Naive thymus-derived CD4-positive, alpha-beta T cell (primary cell): ENCODE measurements around the gene CDH4. TPM values are rescaled to one million over a fixed set of nuclear protein-coding genes. Genes with fewer than 3 reads are reported as not detected.

Experiments
- ATAC-seq: fragments of 150-1000 bp; cut with Tn5 transposase; 2 replicates; pipeline ENCODE4 v1.10.0; 2021; ENCODE audit warnings: mild to moderate bottlenecking, moderate library complexity
- CTCF ChIA-PET: fragments of 350-600 bp; sonication (Branson Sonifier 250); formaldehyde crosslinking; loops from one replicate; lab custom pipeline; 2021; ENCODE audit warnings: antibody characterized with exemption; lab: Charles Lee
- POLR2A ChIA-PET: fragments of 350-600 bp; sonication (Branson Sonifier 250); formaldehyde crosslinking; loops from one replicate; lab custom pipeline; 2021; ENCODE audit warnings: antibody characterized with exemption, inconsistent platforms; lab: Charles Lee
- DNase-seq, 9 donors: peaks; one replicate each; pipeline versions ENCODE4 v3.0.0 to v3.0.0-alpha.2; 2020 to 2022; ENCODE audit warnings: mixed read lengths in 1 of 9
- H3K27ac ChIP-seq: one replicate; pipeline ENCODE4 v1.7.0; 2013; ENCODE audit warnings: mild to moderate bottlenecking, low read depth, low read length, moderate library complexity
- H3K27me3 ChIP-seq, 2 donors: one replicate each; pipeline ENCODE4 v1.7.0; 2013; ENCODE audit warnings: low read length in 2 of 2, mild to moderate bottlenecking in 2 of 2, moderate library complexity in 2 of 2; ENCODE audit not compliant: control insufficient read depth in 2 of 2, insufficient read depth in 2 of 2
- H3K36me3 ChIP-seq, 3 experiments: 1 replicate in 2 of 3; 2 replicates in 1 of 3; pipeline ENCODE4 v1.7.0; 2013; ENCODE audit warnings: low read length in 3 of 3, mild to moderate bottlenecking in 3 of 3, moderate library complexity in 1 of 3; ENCODE audit not compliant: insufficient read depth in 3 of 3, control insufficient read depth in 2 of 3
- H3K4me1 ChIP-seq, 2 donors: one replicate each; pipeline ENCODE4 v1.7.0; 2013; ENCODE audit warnings: low read length in 2 of 2, mild to moderate bottlenecking in 2 of 2, moderate library complexity in 1 of 2; ENCODE audit not compliant: control insufficient read depth in 2 of 2, insufficient read depth in 2 of 2
- H3K4me3 ChIP-seq: 2 replicates; pipeline ENCODE4 v1.7.0; 2013; ENCODE audit warnings: mild to moderate bottlenecking, low read length
- H3K9me3 ChIP-seq, 3 experiments: 1 replicate in 2 of 3; 2 replicates in 1 of 3; pipeline ENCODE4 v1.7.0; 2013; ENCODE audit warnings: low read length in 3 of 3; ENCODE audit not compliant: control insufficient read depth in 2 of 3
- H3K27ac Mint-ChIP-seq, 9 donors: one replicate each; pipeline ENCODE4 v1.8.0; 2020 to 2022; ENCODE audit warnings: mixed read lengths in 9 of 9, mild to moderate bottlenecking in 8 of 9, moderate library complexity in 5 of 9, inconsistent platforms in 2 of 9
- H3K27me3 Mint-ChIP-seq, 5 donors: one replicate each; pipeline ENCODE4 v1.8.0; 2021 to 2022; ENCODE audit warnings: mixed read lengths in 5 of 5, mild to moderate bottlenecking in 1 of 5
- H3K36me3 Mint-ChIP-seq, 5 donors: one replicate each; pipeline ENCODE4 v1.8.0; 2020 to 2022; ENCODE audit warnings: mixed read lengths in 5 of 5, mild to moderate bottlenecking in 3 of 5, inconsistent platforms in 1 of 5
- H3K4me1 Mint-ChIP-seq, 7 donors: one replicate each; pipeline ENCODE4 v1.8.0; 2020 to 2022; ENCODE audit warnings: mixed read lengths in 7 of 7, mild to moderate bottlenecking in 3 of 7, inconsistent platforms in 1 of 7
- H3K4me3 Mint-ChIP-seq, 10 donors: one replicate each; pipeline ENCODE4 v1.8.0; 2020 to 2022; ENCODE audit warnings: mild to moderate bottlenecking in 10 of 10, mixed read lengths in 10 of 10, moderate library complexity in 6 of 10, inconsistent platforms in 2 of 10
- H3K9me3 Mint-ChIP-seq, 11 donors: one replicate each; pipeline ENCODE4 v1.8.0; 2020 to 2022; ENCODE audit warnings: mixed read lengths in 11 of 11, mild to moderate bottlenecking in 4 of 11, inconsistent platforms in 1 of 11, moderate library complexity in 1 of 11
- intact Hi-C, 2 donors: fragments of 100-400 bp; cut with micrococcal nuclease; formaldehyde crosslinking; loops; one replicate each; pipeline ENCODE4 v1.15.1; 2023
- polyA plus RNA-seq, 2 donors: library from polyadenylated mRNA; unstranded; fragments of 300-500 nt; fragmentation: Illumina TruSeq; gene quantifications; one replicate each; pipeline ENCODE4 v1.2.3, GENCODE V29; 2021
- total RNA-seq, 6 experiments: library from RNA in 5 of 6; stranded (reverse) in 5 of 6; gene quantifications; 1 replicate in 5 of 6; 2 replicates in 1 of 6; pipeline ENCODE4 v1.2.3 and lab custom pipeline; 2021 to 2026

The CDH4 gene
- total and polyA plus RNA-seq, 7 experiments from 2014 or later: 0.05 to 0.43 (median 0.14) TPM; not detected in 1

GRCh38 chr20:61584851-61585250 lies 332.8 kb downstream of the CDH4 start:
- no peak for DNase-seq
- ChIA-PET CTCF (no interaction called here), POLR2A (no interaction called here)
- Histone ChIP-seq H3K27ac (no peak overlapping the region), H3K9me3 (no peaks in the 10 kb centered on the region), H3K27me3 (no peaks in the 10 kb centered on the region), H3K4me3 (no peak overlapping the region), H3K36me3 (no peaks in the 10 kb centered on the region), H3K4me1 (no peaks in the 10 kb centered on the region)
- no peaks in the 10 kb centered on the region for H3K36me3 Mint-ChIP-seq
- H3K9me3 Mint-ChIP-seq: peaks cover 0 to 5% (median 2%) of the 10 kb centered on the region in 11 donors
- peaks cover 0 to 23% (median 12%) of the 10 kb centered on the region in 5 donors for H3K27me3 Mint-ChIP-seq
- H3K4me1 Mint-ChIP-seq: no peaks in the 10 kb centered on the region
- intact Hi-C loops: no loop called here
- no peak overlapping the region for H3K4me3 Mint-ChIP-seq
- H3K27ac Mint-ChIP-seq: no peak overlapping the region
- no peak for ATAC-seq

GRCh38 chr20:61585764-61586163 lies 333.7 kb downstream of the CDH4 start:
- no peaks in the 10 kb centered on the region for H3K4me1 Mint-ChIP-seq
- CTCF ChIA-PET: no interaction called here
- DNase-seq (no peak), ATAC-seq (no peak)
- H3K9me3 Mint-ChIP-seq: peaks cover 0 to 6% (median 2%) of the 10 kb centered on the region in 11 donors
- peaks cover 0 to 23% (median 12%) of the 10 kb centered on the region in 5 donors for H3K27me3 Mint-ChIP-seq
- no peaks in the 10 kb centered on the region for H3K36me3 ChIP-seq
- H3K27me3 ChIP-seq: no peaks in the 10 kb centered on the region
- H3K27ac Mint-ChIP-seq: no peak overlapping the region
- no peak overlapping the region for H3K4me3 ChIP-seq
- H3K36me3 Mint-ChIP-seq: no peaks in the 10 kb centered on the region
- H3K9me3 ChIP-seq: no peaks in the 10 kb centered on the region
- POLR2A ChIA-PET: no interaction called here
- intact Hi-C loops: no loop called here
- no peaks in the 10 kb centered on the region for H3K4me1 ChIP-seq
- H3K4me3 Mint-ChIP-seq: no peak overlapping the region
- no peak overlapping the region for H3K27ac ChIP-seq

DNA sequence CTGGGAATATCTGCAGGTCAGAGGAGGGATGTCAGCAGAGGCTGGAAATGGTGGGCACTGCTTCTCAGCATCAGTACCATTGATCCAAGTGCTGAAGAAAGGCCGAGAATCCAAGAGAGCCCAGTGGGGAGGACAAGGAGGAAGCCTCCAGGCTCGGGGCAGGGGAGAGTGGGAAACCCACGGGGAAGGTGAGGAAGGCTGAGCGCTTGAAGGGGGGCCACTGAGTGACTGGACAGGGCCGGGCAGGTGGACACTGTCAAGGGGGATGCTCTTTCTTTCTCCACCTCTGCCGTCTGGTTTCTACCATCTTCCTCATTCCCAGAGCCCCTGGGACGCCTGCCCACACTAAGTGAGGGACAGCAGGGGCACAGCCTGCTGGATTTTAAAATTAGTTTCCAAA lies 335.0 kb downstream of the CDH4 start:
- intact Hi-C loops: no loop called here
- peaks cover 3 to 19% (median 6%) of the 10 kb centered on the region in 11 donors for H3K9me3 Mint-ChIP-seq

DNA sequence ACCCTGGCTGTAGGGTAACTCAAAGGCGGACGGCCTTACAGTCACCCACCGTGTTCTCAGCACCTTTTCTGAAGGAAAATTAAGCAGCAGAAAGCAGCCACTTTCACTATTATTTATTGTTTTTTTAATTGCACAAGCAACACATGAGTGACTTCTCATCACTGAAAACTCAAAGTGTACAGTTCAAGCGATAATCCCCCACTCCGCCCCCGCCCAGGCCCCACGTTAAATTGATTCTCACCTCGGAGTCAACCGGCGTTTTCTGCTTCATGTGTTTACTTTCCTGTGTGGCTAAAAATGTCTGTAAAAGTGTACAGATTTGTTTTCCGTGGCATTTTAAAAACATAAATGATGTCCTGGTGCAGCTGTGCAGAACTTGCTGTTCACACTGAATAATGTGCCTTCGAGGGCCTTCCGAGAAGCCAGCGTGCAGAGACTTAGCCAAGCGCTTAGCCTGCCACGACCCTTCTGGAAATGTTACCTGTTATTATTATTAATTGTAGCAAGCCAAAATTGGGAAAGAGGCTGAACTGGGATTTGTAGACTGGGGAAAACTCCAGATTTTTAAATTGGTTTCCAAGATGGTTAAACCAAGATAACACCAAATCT lies 335.7 kb downstream of the CDH4 start:
- Mint-ChIP-seq H3K27ac (no peak overlapping the region), H3K4me3 (no peak overlapping the region), H3K36me3 (peaks cover 0 to 5% (median 0%) of the 10 kb centered on the region in 5 donors), H3K27me3 (peaks cover 0 to 14% (median 6%) of the 10 kb centered on the region in 5 donors), H3K9me3 (peaks cover 5 to 26% (median 9%) of the 10 kb centered on the region in 11 donors), H3K4me1 (no peaks in the 10 kb centered on the region)
- ATAC-seq: no peak
- intact Hi-C loops: no loop called here
- Histone ChIP-seq H3K4me3 (no peak overlapping the region), H3K36me3 (no peaks in the 10 kb centered on the region), H3K9me3 (peaks cover 0 to 5% (median 0%) of the 10 kb centered on the region in 3 experiments), H3K27ac (no peak overlapping the region), H3K27me3 (no peaks in the 10 kb centered on the region), H3K4me1 (no peaks in the 10 kb centered on the region)
- DNase-seq: no peak
- CTCF ChIA-PET: no interaction called here
- POLR2A ChIA-PET: interaction anchor here (0.6 kb wide), 1 partner anchor 922 kb away, joined by 3 read pairs; no protein-coding TSS in a partner anchor

More for the DNA sequence above, 335.0 kb downstream of the CDH4 start:
- H3K36me3 ChIP-seq: no peaks in the 10 kb centered on the region
- Mint-ChIP-seq H3K4me1 (no peaks in the 10 kb centered on the region), H3K4me3 (no peak overlapping the region), H3K36me3 (peaks cover 0 to 5% (median 0%) of the 10 kb centered on the region in 5 donors), H3K27me3 (peaks cover 0 to 21% (median 11%) of the 10 kb centered on the region in 5 donors), H3K27ac (no peak overlapping the region)
- H3K27me3 ChIP-seq: no peaks in the 10 kb centered on the region
- no peak overlapping the region for H3K4me3 ChIP-seq
- CTCF ChIA-PET: no interaction called here
- H3K4me1 ChIP-seq: no peaks in the 10 kb centered on the region
- POLR2A ChIA-PET: no interaction called here
- no peak for ATAC-seq
- H3K9me3 ChIP-seq: peaks cover 0 to 5% (median 0%) of the 10 kb centered on the region in 3 experiments
- no peak for DNase-seq
- H3K27ac ChIP-seq: no peak overlapping the region

DNA sequence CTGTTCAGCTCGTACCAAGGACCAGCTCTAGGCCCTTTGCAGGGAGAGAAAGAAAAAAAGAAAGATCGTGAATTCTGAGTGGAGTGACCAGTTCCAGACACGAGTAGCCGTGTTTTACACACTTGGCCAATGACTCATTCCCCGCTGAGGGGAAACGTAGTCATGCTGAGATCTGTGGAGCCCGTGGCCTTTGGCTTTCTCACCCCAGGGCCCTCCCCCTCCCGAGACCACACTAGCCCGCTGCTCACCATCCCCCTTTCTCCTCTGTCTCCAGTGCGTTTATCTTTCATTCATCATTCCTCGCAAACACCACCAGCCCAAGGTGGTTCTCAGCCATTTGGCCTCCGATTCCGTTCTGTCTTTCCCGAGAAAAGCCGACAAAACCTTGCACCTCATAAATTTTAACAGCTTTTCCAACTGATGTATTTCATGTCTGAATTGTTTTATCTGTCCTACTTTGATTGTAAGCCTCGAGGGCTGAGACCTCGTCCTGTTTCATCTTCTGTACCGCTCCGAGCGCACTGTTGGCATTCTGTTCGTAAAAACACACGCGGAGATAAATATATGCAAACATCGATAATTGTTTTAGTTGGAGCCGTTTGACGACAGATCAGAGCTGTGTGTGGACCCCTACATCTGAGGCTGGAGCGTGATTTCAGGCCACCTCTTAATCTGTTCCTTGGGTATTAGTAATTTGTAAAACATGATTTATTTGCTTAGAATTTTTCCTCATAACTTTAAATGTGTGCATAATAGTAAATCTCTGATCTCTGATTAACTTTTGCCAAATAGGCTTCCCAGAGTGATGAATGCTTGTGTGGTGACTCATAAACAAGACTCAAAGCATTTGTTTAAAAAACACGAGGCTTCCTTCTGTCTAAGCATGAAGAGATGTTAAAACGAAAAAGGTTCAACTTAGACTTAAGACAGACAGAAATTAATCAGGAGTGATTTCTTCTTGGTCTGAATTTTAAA lies 336.6 kb downstream of the CDH4 start:
- H3K27me3 ChIP-seq: no peaks in the 10 kb centered on the region
- ATAC-seq (no peak), DNase-seq (no peak)
- intact Hi-C loops: no loop called here
- Mint-ChIP-seq H3K36me3 (peaks cover 0 to 5% (median 0%) of the 10 kb centered on the region in 5 donors), H3K27ac (no peak overlapping the region), H3K9me3 (peaks cover 5 to 32% (median 13%) of the 10 kb centered on the region in 11 donors), H3K27me3 (peaks cover 0 to 12% (median 5%) of the 10 kb centered on the region in 5 donors), H3K4me3 (no peak overlapping the region), H3K4me1 (no peaks in the 10 kb centered on the region)
- no peaks in the 10 kb centered on the region for H3K36me3 ChIP-seq
- H3K27ac ChIP-seq: no peak overlapping the region
- POLR2A ChIA-PET: no interaction called here
- CTCF ChIA-PET: no interaction called here
- peaks cover 0 to 11% (median 0%) of the 10 kb centered on the region in 3 experiments for H3K9me3 ChIP-seq
- no peaks in the 10 kb centered on the region for H3K4me1 ChIP-seq
- no peak overlapping the region for H3K4me3 ChIP-seq

DNA sequence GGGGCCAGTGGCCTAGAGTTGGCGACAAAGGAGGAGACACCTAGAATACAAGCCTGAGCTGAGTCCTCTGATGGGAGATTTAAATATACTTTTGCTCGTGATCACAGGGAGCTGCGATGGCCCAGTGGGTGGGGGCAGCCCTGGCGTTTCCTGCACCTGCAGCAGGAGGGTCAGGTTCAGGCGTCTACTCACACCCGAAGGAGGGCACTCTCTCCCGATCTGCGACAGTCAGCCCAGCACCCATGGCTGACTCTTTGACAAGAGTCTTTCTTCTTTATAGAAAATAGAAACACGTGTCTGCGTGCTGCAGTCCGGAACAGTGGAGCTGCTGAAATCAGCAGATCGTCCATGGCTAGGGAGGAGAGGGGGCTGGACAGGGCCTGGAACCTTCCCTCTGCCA lies 338.2 kb downstream of the CDH4 start:
- no peak for DNase-seq
- Histone ChIP-seq H3K27ac (no peak overlapping the region), H3K36me3 (no peaks in the 10 kb centered on the region), H3K27me3 (no peaks in the 10 kb centered on the region), H3K4me1 (no peaks in the 10 kb centered on the region), H3K9me3 (peaks cover 0 to 13% (median 0%) of the 10 kb centered on the region in 3 experiments), H3K4me3 (no peak overlapping the region)
- ATAC-seq: no peak
- H3K27me3 Mint-ChIP-seq: peaks cover 0 to 12% (median 5%) of the 10 kb centered on the region in 5 donors
- no peaks in the 10 kb centered on the region for H3K4me1 Mint-ChIP-seq
- ChIA-PET POLR2A (no interaction called here), CTCF (no interaction called here)
- H3K9me3 Mint-ChIP-seq: peaks cover 5 to 32% (median 14%) of the 10 kb centered on the region in 11 donors
- H3K36me3 Mint-ChIP-seq: peaks cover 0 to 5% (median 0%) of the 10 kb centered on the region in 5 donors
- H3K27ac Mint-ChIP-seq: no peak overlapping the region
- H3K4me3 Mint-ChIP-seq: no peak overlapping the region
- intact Hi-C loops: no loop called here
